Kidney epithelial cell (primary cell): ENCODE data around the gene VGLL4. TPM values are rescaled to one million over a fixed set of nuclear protein-coding genes. Genes with fewer than 3 reads are reported as not detected.
A peak's percentile ranks its signal among the peaks of the same experiment; 100 is the strongest.

ENCODE experiments used
- DNase-seq: peaks from one replicate; pipeline ENCODE4 v3.0.0-alpha.2; 2010; ENCODE audit warnings: low read depth
- H3K27me3 ChIP-seq: 2 replicates; pipeline ENCODE4 v1.6.0; 2011; ENCODE audit warnings: low read length; ENCODE audit not compliant: control insufficient read depth, insufficient read depth
- H3K36me3 ChIP-seq: 2 replicates; pipeline ENCODE4 v1.5.1; 2011; ENCODE audit warnings: low read length; ENCODE audit not compliant: control insufficient read depth, insufficient read depth
- H3K4me3 ChIP-seq: 2 replicates; pipeline ENCODE4 v1.5.1; 2011; ENCODE audit warnings: low read depth, mild to moderate bottlenecking, control low read depth, low read length
- total RNA-seq: library from RNA; depleted of rRNA; stranded (reverse); fragments of >200 nt; gene quantifications from 2 replicates; pipeline ENCODE4 v1.2.3, GENCODE V29; 2015
- TF ChIP-seq, protein P1 (sequence below): IDR thresholded peaks from 2 replicates; pipeline ENCODE4 v1.5.1; 2011; ENCODE audit warnings: mild to moderate bottlenecking, moderate library complexity, low read length, control low read depth, inconsistent platforms; ENCODE audit not compliant: insufficient read depth, poor library complexity, severe bottlenecking

The VGLL4 gene
- total RNA-seq, 1 donor from 2014 or later, result 96.3 TPM

DNA sequence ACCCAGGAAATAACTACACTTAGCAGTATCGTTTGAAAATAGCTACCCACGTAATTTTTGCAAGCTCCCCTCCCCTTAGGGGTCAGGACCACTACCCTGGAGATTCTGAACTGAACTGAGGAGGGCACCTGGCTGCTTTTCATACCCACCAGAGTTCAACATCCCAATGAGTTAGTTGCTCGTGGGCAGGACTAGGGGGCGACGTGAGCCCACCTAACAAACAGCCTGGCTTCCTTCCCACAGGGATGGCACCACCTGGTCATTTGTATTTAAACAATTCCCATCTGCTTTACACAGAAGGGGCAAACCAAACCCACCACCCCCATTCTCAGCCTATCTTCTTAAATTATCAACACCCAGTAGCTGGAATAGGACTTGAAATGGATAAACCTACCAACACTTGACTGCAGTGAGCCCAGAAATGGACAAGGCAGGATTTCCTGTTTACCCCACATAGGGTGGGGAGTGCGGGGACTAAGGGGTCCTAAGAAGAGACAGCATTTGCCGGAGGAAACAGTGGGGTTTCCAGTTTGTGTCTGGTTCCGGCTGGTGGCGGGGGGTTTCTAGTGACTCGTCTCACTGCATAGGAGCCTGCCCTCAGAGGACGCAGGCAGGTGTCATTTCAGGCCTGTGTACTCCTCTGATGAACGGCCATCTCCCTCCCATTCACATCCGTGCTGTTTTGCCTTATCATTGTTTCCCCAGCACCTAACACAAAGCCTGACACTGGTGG, 11.6 kb upstream of the VGLL4 start:
- H3K4me3 ChIP-seq, result no peak overlapping the region
- TF ChIP-seq, protein P1, sequence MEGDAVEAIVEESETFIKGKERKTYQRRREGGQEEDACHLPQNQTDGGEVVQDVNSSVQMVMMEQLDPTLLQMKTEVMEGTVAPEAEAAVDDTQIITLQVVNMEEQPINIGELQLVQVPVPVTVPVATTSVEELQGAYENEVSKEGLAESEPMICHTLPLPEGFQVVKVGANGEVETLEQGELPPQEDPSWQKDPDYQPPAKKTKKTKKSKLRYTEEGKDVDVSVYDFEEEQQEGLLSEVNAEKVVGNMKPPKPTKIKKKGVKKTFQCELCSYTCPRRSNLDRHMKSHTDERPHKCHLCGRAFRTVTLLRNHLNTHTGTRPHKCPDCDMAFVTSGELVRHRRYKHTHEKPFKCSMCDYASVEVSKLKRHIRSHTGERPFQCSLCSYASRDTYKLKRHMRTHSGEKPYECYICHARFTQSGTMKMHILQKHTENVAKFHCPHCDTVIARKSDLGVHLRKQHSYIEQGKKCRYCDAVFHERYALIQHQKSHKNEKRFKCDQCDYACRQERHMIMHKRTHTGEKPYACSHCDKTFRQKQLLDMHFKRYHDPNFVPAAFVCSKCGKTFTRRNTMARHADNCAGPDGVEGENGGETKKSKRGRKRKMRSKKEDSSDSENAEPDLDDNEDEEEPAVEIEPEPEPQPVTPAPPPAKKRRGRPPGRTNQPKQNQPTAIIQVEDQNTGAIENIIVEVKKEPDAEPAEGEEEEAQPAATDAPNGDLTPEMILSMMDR, result peak; percentile 40
- DNase-seq, result no peak
- no peaks in the 10 kb centered on the region for H3K36me3 ChIP-seq
- H3K27me3 ChIP-seq, result no peaks in the 10 kb centered on the region

DNA sequence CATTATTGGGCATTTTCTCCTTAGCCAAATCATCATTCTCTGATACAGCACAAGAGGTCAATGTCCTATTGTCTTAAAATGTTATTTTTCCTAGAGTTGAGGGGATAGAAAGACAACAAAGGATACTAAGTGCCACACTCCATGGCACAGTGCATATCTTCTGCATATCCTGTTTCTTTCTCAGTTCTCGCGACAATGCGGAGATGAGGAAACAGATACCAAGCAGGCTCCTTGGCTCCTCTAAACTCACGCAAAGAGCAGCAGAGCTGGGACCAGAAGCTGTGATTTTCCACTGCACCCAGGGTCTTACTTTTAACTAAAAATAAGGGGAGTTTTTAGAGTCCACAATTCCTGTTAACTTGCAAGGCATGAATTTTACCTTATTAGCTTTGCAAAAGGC, 10.5 kb upstream of the VGLL4 start:
- H3K36me3 ChIP-seq, result no peaks in the 10 kb centered on the region
- no peak overlapping the region for H3K4me3 ChIP-seq
- TF ChIP-seq, protein P1, result no peak
- H3K27me3 ChIP-seq, result no peaks in the 10 kb centered on the region
- no peak for DNase-seq

DNA sequence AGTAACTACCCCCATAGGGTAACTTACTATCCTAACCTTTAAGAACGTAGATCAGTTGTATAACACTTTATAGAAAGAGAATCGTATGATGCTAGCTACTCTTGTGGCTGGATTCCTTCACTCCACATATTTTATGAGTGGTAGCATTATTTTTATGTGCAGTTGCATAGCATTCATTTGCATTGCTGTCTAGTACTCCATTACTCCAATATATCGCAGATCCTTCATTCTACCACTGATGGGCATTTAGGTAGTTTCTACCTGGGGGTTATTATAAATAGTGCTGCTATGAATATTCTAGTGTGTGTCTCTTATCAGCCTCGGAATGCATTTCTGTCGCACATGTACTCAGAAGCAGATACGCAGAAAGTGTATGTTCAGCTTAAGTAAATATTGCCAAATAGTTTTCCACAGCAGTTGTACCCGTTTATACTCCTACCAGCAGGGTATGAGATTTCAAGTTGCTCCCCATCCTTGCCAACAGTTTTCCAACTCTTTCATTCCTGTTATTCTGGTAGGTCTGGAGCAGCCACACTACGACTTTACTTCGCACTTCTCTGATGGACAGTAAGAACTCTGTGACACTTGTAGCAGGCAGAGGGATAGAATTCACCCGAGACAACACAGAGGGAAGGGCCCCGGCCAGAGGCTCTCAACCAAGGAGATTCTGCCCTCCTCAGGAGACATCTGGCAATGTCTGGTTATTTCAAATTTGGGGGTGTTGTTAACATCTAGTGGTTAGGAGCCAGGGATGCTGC, 9.8 kb upstream of the VGLL4 start:
- Histone ChIP-seq H3K4me3 (no peak overlapping the region), H3K27me3 (no peaks in the 10 kb centered on the region), H3K36me3 (no peaks in the 10 kb centered on the region)
- no peak for DNase-seq
- TF ChIP-seq, protein P1, result no peak

DNA sequence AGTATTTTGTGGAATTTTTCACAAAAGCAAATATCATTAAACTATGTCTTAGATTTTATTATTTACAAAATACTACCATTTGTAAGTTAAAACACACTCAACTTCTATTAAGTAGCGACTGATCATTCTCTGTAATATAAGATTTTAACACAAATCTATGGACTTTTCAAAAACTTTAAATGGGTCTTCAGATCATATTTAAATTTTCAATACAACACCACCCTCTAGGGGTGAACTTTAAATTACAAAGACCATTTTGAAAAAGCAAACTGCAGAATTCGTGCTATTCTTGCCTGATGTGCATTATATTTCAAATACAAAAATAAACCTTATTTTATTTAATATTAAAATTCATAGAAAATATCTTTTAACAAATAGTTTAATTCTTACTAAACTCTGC, 8.2 kb upstream of the VGLL4 start:
- H3K27me3 ChIP-seq, result no peaks in the 10 kb centered on the region
- no peaks in the 10 kb centered on the region for H3K36me3 ChIP-seq
- no peak overlapping the region for H3K4me3 ChIP-seq
- TF ChIP-seq, protein P1, result peak; percentile 8
- DNase-seq, result no peak

DNA sequence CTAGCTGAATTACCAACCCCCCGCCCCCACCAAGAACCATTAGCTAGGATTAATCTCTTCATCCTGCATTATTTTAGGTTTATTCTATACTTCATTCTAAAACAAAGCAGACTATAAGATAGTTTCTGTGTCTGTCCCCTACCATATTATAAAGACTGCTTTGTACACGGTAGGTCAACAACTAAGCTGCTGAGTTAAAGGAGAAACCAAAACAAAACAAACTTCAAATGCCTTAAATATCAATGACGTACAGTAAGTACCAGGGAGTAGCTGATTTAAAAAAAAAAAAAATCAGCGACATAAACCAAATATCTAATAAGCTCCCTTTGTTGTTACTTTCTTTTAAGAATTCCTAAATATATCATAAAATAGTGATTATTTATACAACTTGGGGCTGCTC, 7.8 kb upstream of the VGLL4 start:
- Histone ChIP-seq H3K27me3 (no peaks in the 10 kb centered on the region), H3K36me3 (no peaks in the 10 kb centered on the region), H3K4me3 (no peak overlapping the region)
- TF ChIP-seq, protein P1, result no peak
- no peak for DNase-seq

DNA sequence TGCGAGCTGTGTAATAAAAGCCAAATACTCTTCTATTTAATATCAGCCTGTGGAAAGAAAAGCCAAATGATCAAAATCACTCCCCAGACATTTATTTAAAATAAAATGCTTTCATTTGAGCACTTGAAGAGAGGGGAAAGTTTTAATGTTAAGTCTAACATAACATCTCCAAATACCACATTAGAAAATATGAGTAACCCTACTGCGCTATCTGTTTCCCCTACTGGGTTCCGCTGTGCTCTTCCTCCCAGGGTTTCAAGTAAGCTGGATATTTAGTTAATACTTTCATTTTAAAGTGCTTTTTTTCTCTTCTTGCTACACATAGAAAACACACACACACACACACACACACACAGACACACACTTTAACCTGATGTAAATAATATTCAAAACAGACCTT, 6.7 kb upstream of the VGLL4 start:
- no peaks in the 10 kb centered on the region for H3K27me3 ChIP-seq

More for the DNA sequence above, 6.7 kb upstream of the VGLL4 start:
- no peaks in the 10 kb centered on the region for H3K36me3 ChIP-seq
- H3K4me3 ChIP-seq, result no peak overlapping the region
- no peak for DNase-seq
- TF ChIP-seq, protein P1, result no peak
